OCI-LY7 (cell line): ENCODE measurements around the gene F7. TPM values are rescaled to one million over a fixed set of nuclear protein-coding genes. Genes with fewer than 3 reads are reported as not detected.

Experiments
- BruUV-seq: library from RNA; stranded (reverse); fragments of 400-500 nt; replicated peaks from 2 replicates; lab custom pipeline; 2021; lab: Mats Ljungman, UMichigan
- CTCF ChIA-PET: fragments of 300-600 bp; sonication (Branson Sonifier 250); formaldehyde crosslinking; loops from one replicate; lab custom pipeline; 2022; ENCODE audit warnings: antibody characterized with exemption; ENCODE audit not compliant: unreplicated experiment; lab: Charles Lee
- POLR2A ChIA-PET: fragments of 300-600 bp; sonication (Branson Sonifier 250); formaldehyde crosslinking; loops from one replicate; lab custom pipeline; 2022; ENCODE audit warnings: antibody characterized with exemption; lab: Charles Lee
- DNase-seq: peaks from one replicate; pipeline ENCODE4 v3.0.0-alpha.2; 2015; ENCODE audit warnings: low spot score
- H2AFZ ChIP-seq: fragments of 200-600 bp; sonication (generic), shearing (Covaris generic); 2 replicates; pipeline ENCODE4 v1.6.1; 2014; ENCODE audit warnings: mild to moderate bottlenecking, antibody characterized with exemption, low read length, moderate library complexity
- H3K27ac ChIP-seq: fragments of 200-600 bp; sonication (generic); 2 replicates; pipeline ENCODE4 v1.5.1; 2014; ENCODE audit warnings: mixed run types, low read depth, mild to moderate bottlenecking, moderate library complexity, low read length, inconsistent platforms; ENCODE audit not compliant: poor library complexity, severe bottlenecking
- H3K36me3 ChIP-seq: fragments of 200-600 bp; sonication (generic); 2 replicates; pipeline ENCODE4 v1.6.1; 2014; ENCODE audit warnings: mild to moderate bottlenecking, antibody characterized with exemption, low read length, moderate library complexity, mixed read lengths; ENCODE audit not compliant: insufficient read depth
- H3K4me1 ChIP-seq: fragments of 200-600 bp; sonication (generic); 2 replicates; pipeline ENCODE4 v1.5.1; 2014; ENCODE audit warnings: mild to moderate bottlenecking, low read length; ENCODE audit not compliant: insufficient read depth, poor library complexity, severe bottlenecking
- H3K4me2 ChIP-seq: fragments of 200-600 bp; sonication (generic); 2 replicates; pipeline ENCODE4 v1.6.1; 2014; ENCODE audit warnings: mild to moderate bottlenecking, low read length
- H3K4me3 ChIP-seq: fragments of 200-600 bp; sonication (generic); 2 replicates; pipeline ENCODE4 v1.5.1; 2014; ENCODE audit warnings: mild to moderate bottlenecking, low read depth, low read length; ENCODE audit not compliant: poor library complexity, severe bottlenecking
- H3K79me2 ChIP-seq: fragments of 200-600 bp; sonication (generic); 2 replicates; pipeline ENCODE4 v1.6.1; 2016; ENCODE audit warnings: low read depth, mild to moderate bottlenecking, low read length, moderate library complexity, mixed read lengths; ENCODE audit not compliant: insufficient read depth
- H3K9me2 ChIP-seq: fragments of 200-600 bp; sonication (generic); 2 replicates; pipeline ENCODE4 v1.6.1; 2016; ENCODE audit warnings: mild to moderate bottlenecking, low read length, mixed read lengths; ENCODE audit not compliant: insufficient read depth
- H3K9me3 ChIP-seq: fragments of 200-600 bp; sonication (generic); 2 replicates; pipeline ENCODE4 v1.6.1; 2014; ENCODE audit warnings: mild to moderate bottlenecking, mixed run types, low read length, mixed read lengths
- H4K20me1 ChIP-seq: fragments of 200-600 bp; sonication (generic); 2 replicates; pipeline ENCODE4 v1.6.1; 2014; ENCODE audit warnings: mild to moderate bottlenecking, antibody characterized with exemption, low read length, moderate library complexity, mixed read lengths; ENCODE audit not compliant: insufficient read depth
- CTCF ChIP-seq: fragments of 200-600 bp; sonication (generic); conservative IDR thresholded peaks from 2 replicates; pipeline ENCODE4 v1.5.1; 2014; ENCODE audit warnings: mild to moderate bottlenecking, antibody characterized with exemption, low read length, moderate library complexity, mixed read lengths
- EZH2phosphoT487 ChIP-seq: fragments of 200-600 bp; sonication (generic); IDR thresholded peaks from 2 replicates; pipeline ENCODE4 v1.6.1; 2018; ENCODE audit warnings: low read depth, borderline replicate concordance, mild to moderate bottlenecking, mixed run types, antibody characterized with exemption, low read length, moderate library complexity, mixed read lengths
- intact Hi-C: fragments of 100-400 bp; cut with micrococcal nuclease; formaldehyde crosslinking; loops from one replicate; pipeline ENCODE4 v1.10.0; 2022; ENCODE audit not compliant: unreplicated experiment
- total RNA-seq, 2 experiments: library from RNA; depleted of rRNA in 1 of 2; stranded (reverse); fragments of >200 nt in 1 of 2; shearing (Covaris generic) in 1 of 2; gene quantifications; 2 replicates each; pipeline ENCODE4 v1.2.3, GENCODE V29; 2014 to 2022

F7 gene
- total RNA-seq, 2 experiments from 2014 or later, result not detected

DNA sequence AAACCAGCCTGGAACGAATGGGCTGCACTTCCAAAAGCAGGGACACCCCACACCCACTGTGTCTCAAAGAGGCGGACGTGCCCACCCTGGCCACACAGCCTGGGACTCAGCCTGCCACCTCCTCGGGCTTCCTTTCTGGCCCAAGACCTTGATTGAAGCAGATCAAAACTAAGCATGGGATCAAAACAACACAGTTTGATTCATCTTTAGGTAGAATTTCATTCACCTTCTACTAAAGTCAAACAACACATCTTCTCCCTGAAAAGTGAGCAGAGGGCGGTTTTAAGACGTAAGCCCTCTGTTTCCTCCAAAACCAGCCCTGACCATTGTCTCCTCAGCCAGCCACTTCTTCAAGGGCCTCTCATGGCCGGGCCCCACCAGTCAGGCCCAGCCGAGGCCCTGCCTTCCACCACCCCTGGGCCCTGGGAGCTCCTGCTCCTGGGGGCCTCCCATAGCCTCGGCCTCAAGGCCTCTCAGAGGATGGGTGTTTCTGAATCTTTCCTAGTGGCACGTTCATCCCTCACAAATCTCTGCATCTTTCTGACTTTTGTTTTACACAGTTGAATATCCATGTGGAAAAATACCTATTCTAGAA, 10.7 kb downstream of the F7 start:
- H3K9me2 ChIP-seq, result no peaks in the 10 kb centered on the region
- H2AFZ ChIP-seq, result no peak overlapping the region
- no peaks in the 10 kb centered on the region for H3K9me3 ChIP-seq
- intact Hi-C loops, result no loop called here
- DNase-seq, result no peak
- CTCF ChIA-PET, result interaction anchor here (0.6 kb wide), 1 partner anchor 468 kb away, joined by 3 read pairs; no protein-coding TSS in a partner anchor
- H3K4me1 ChIP-seq, result no peaks in the 10 kb centered on the region
- BruUV-seq, result no TSS peak
- no peak overlapping the region for H3K4me3 ChIP-seq
- TF ChIP-seq CTCF (no peak), EZH2phosphoT487 (no peak)
- H3K79me2 ChIP-seq, result no peaks in the 10 kb centered on the region
- H3K36me3 ChIP-seq, result no peaks in the 10 kb centered on the region
- POLR2A ChIA-PET, result no interaction called here
- no peaks in the 10 kb centered on the region for H4K20me1 ChIP-seq
- no peak overlapping the region for H3K4me2 ChIP-seq
- no peak overlapping the region for H3K27ac ChIP-seq

- CTCF ChIA-PET, result interaction anchor here (0.6 kb wide), 1 partner anchor 467 kb away, joined by 3 read pairs; no protein-coding TSS in a partner anchor
- intact Hi-C loops, result no loop called here
- TF ChIP-seq EZH2phosphoT487, result no peak
- no peak for TF ChIP-seq CTCF
Measured at GRCh38 chr13:113116871-113117271, 11.3 kb downstream of the F7 start.

GRCh38 chr13:113117335-113117872, 11.8 kb downstream of the F7 start:
- no peak overlapping the region for H3K4me3 ChIP-seq
- no peaks in the 10 kb centered on the region for H3K9me2 ChIP-seq
- ChIA-PET POLR2A (no interaction called here), CTCF (no interaction called here)
- DNase-seq, result no peak
- H2AFZ ChIP-seq, result no peak overlapping the region
- no peaks in the 10 kb centered on the region for H4K20me1 ChIP-seq
- no peaks in the 10 kb centered on the region for H3K36me3 ChIP-seq
- no peaks in the 10 kb centered on the region for H3K79me2 ChIP-seq
- intact Hi-C loops, result no loop called here
- no peak overlapping the region for H3K27ac ChIP-seq
- H3K9me3 ChIP-seq, result no peaks in the 10 kb centered on the region
- TF ChIP-seq EZH2phosphoT487 (no peak), CTCF (no peak)
- no peaks in the 10 kb centered on the region for H3K4me1 ChIP-seq
- BruUV-seq, result no TSS peak
- no peak overlapping the region for H3K4me2 ChIP-seq

More at GRCh38 chr13:113116871-113117271, 11.3 kb downstream of the F7 start:
- no peak overlapping the region for H3K27ac ChIP-seq
- H3K9me3 ChIP-seq, result no peaks in the 10 kb centered on the region
- POLR2A ChIA-PET, result no interaction called here
- H3K4me2 ChIP-seq, result no peak overlapping the region
- no TSS peak for BruUV-seq
- no peaks in the 10 kb centered on the region for H3K4me1 ChIP-seq
- H3K4me3 ChIP-seq, result no peak overlapping the region
- DNase-seq, result no peak
- no peaks in the 10 kb centered on the region for H3K36me3 ChIP-seq
- no peaks in the 10 kb centered on the region for H3K9me2 ChIP-seq
- no peaks in the 10 kb centered on the region for H4K20me1 ChIP-seq
- H3K79me2 ChIP-seq, result no peaks in the 10 kb centered on the region
- H2AFZ ChIP-seq, result no peak overlapping the region
